IMR-90 (cell line): ENCODE data around the gene PNPLA1. TPM values are rescaled to one million over a fixed set of nuclear protein-coding genes. Genes with fewer than 3 reads are reported as not detected.

Experiments used
- ATAC-seq: fragments of 200-7000 bp; cut with Tn5 transposase; 2 replicates; pipeline ENCODE4 v1.9.1; 2020; ENCODE audit warnings: low read depth, mild to moderate bottlenecking, moderate library complexity
- BruUV-seq: library from RNA; stranded (reverse); fragments of 400-500 nt; replicated peaks from 2 replicates; lab custom pipeline; 2021; lab: Mats Ljungman, UMichigan
- CTCF ChIA-PET: fragments of 300-600 bp; formaldehyde crosslinking; extraction: SDS; loops from one replicate; lab custom pipeline; 2021; ENCODE audit warnings: antibody characterized with exemption; lab: Yijun Ruan, JAX
- POLR2A ChIA-PET: fragments of 300-600 bp; sonication (Branson Sonifier 250); formaldehyde crosslinking; loops from one replicate; lab custom pipeline; 2022; ENCODE audit warnings: antibody characterized with exemption; ENCODE audit not compliant: unreplicated experiment; lab: Charles Lee
- DNase-seq: peaks from one replicate; pipeline ENCODE4 v3.0.0; 2013
- H2AFZ ChIP-seq: replicated peaks from 2 replicates; pipeline ENCODE3; 2013; ENCODE audit warnings: low read length, mild to moderate bottlenecking; ENCODE audit not compliant: poor library complexity
- H2AK5ac ChIP-seq: 2 replicates; pipeline ENCODE4 v1.6.1; 2013; ENCODE audit warnings: low read depth, low read length, inconsistent platforms
- H2AK9ac ChIP-seq: replicated peaks from 2 replicates; pipeline ENCODE3; 2013; ENCODE audit warnings: mild to moderate bottlenecking, low read depth, low read length, moderate library complexity; ENCODE audit not compliant: poor library complexity
- H2BK120ac ChIP-seq: 2 replicates; pipeline ENCODE4 v1.6.1; 2013; ENCODE audit warnings: low read depth, low read length, inconsistent platforms
- H2BK15ac ChIP-seq: 3 replicates; pipeline ENCODE4 v1.6.1; 2013; ENCODE audit warnings: low read depth, low read length, inconsistent platforms
- H2BK20ac ChIP-seq: 2 replicates; pipeline ENCODE4 v1.6.1; 2013; ENCODE audit warnings: low read depth, mild to moderate bottlenecking, inconsistent platforms, low read length, moderate library complexity
- H2BK5ac ChIP-seq: 2 replicates; pipeline ENCODE4 v1.6.1; 2013; ENCODE audit warnings: mild to moderate bottlenecking, low read depth, low read length, inconsistent platforms; ENCODE audit not compliant: poor library complexity, severe bottlenecking
- H3K14ac ChIP-seq: replicated peaks from 2 replicates; pipeline ENCODE4 v1.6.1; 2013; ENCODE audit warnings: low read depth, low read length, inconsistent platforms
- H3K18ac ChIP-seq: 2 replicates; pipeline ENCODE4 v1.6.1; 2013; ENCODE audit warnings: low read depth, low read length, control low read depth
- H3K23ac ChIP-seq: 2 replicates; pipeline ENCODE4 v1.6.1; 2013; ENCODE audit warnings: low read depth, low read length, inconsistent platforms
- H3K27ac ChIP-seq: 2 replicates; pipeline ENCODE4 v1.5.1; 2013; ENCODE audit warnings: mild to moderate bottlenecking, control low read depth, low read length; ENCODE audit not compliant: insufficient read depth
- H3K27me3 ChIP-seq: 2 replicates; pipeline ENCODE4 v1.6.1; 2013; ENCODE audit warnings: low read length; ENCODE audit not compliant: control insufficient read depth, insufficient read depth
- H3K36me3 ChIP-seq: 2 replicates; pipeline ENCODE4 v1.6.1; 2013; ENCODE audit warnings: low read length, mixed read lengths; ENCODE audit not compliant: control insufficient read depth, insufficient read depth
- H3K4ac ChIP-seq: 2 replicates; pipeline ENCODE4 v1.6.1; 2013; ENCODE audit warnings: low read depth, low read length, inconsistent platforms
- H3K4me1 ChIP-seq: 2 replicates; pipeline ENCODE4 v1.6.1; 2013; ENCODE audit warnings: low read length, mixed read lengths; ENCODE audit not compliant: control insufficient read depth, insufficient read depth
- H3K4me2 ChIP-seq: 2 replicates; pipeline ENCODE4 v1.6.1; 2013; ENCODE audit warnings: low read depth, mild to moderate bottlenecking, control low read depth, low read length, moderate library complexity
- H3K4me3 ChIP-seq: 2 replicates; pipeline ENCODE4 v1.5.1; 2013; ENCODE audit warnings: low read depth, mild to moderate bottlenecking, control low read depth, low read length, moderate library complexity; ENCODE audit not compliant: insufficient read depth
- H3K56ac ChIP-seq: 2 replicates; pipeline ENCODE4 v1.6.1; 2013; ENCODE audit warnings: low read length, inconsistent platforms; ENCODE audit not compliant: insufficient read depth; ENCODE audit errors: extremely low read depth
- H3K79me1 ChIP-seq, 2 experiments: 2 replicates each; pipeline ENCODE4 v1.6.1; 2013; ENCODE audit warnings: low read length in 2 of 2, inconsistent platforms in 1 of 2, low read depth in 1 of 2
- H3K9ac ChIP-seq: 2 replicates; pipeline ENCODE4 v1.6.1; 2013; ENCODE audit warnings: low read depth, low read length, control low read depth
- H3K9me1 ChIP-seq: 2 replicates; pipeline ENCODE4 v1.6.1; 2013; ENCODE audit warnings: low read length, inconsistent platforms; ENCODE audit not compliant: insufficient read depth
- H3K9me3 ChIP-seq: 2 replicates; pipeline ENCODE4 v1.6.1; 2013; ENCODE audit warnings: low read length; ENCODE audit not compliant: control insufficient read depth, insufficient read depth
- H4K20me1 ChIP-seq: 2 replicates; pipeline ENCODE4 v1.6.1; 2013; ENCODE audit warnings: low read length, inconsistent platforms; ENCODE audit not compliant: insufficient read depth
- H4K5ac ChIP-seq: 2 replicates; pipeline ENCODE4 v1.6.1; 2013; ENCODE audit warnings: mild to moderate bottlenecking, low read depth, low read length, control low read depth
- H4K8ac ChIP-seq, 2 experiments: 2 replicates each; pipeline ENCODE4 v1.6.1; 2013; ENCODE audit warnings: low read depth in 2 of 2, low read length in 2 of 2, control low read depth in 1 of 2, inconsistent platforms in 1 of 2
- H4K91ac ChIP-seq: 2 replicates; pipeline ENCODE4 v1.6.1; 2013; ENCODE audit warnings: low read depth, low read length, inconsistent platforms; ENCODE audit not compliant: insufficient read depth
- RCOR1 ChIP-seq: IDR thresholded peaks from 2 replicates; pipeline ENCODE4 v1.6.1; 2012; ENCODE audit warnings: mild to moderate bottlenecking, low read length, improper control_type of control experiment; ENCODE audit not compliant: insufficient replicate concordance
- RFX5 ChIP-seq: IDR thresholded peaks from 2 replicates; pipeline ENCODE4 v1.8.0; 2012; ENCODE audit warnings: low read depth, mild to moderate bottlenecking, low read length, moderate library complexity
- WGBS, 2 experiments: methylation state at CpG; one replicate each; pipeline versions ENCODE4 v1.1.5 to v1.1.7; 2013; ENCODE audit warnings: missing lambda C conversion rate in 2 of 2; ENCODE audit not compliant: insufficient read length in 1 of 2; ENCODE audit errors: extremely low coverage in 2 of 2; 5-methylcytosine and 5-hydroxymethylcytosine counted together
- dilution Hi-C: fragments of 300-500 bp; cut with HindIII; formaldehyde crosslinking; loops from one replicate; pipeline ENCODE4 v1.14.3; 2018; ENCODE audit warnings: low sequenced_read_pairs; ENCODE audit not compliant: unreplicated experiment
- in situ Hi-C: fragments of 300-500 bp; cut with MboI; formaldehyde crosslinking; loops from 3 replicates; pipeline ENCODE4 v1.14.3; 2019; ENCODE audit warnings: low sequenced_read_pairs, inconsistent platforms, mixed read lengths
- intact Hi-C: fragments of 100-400 bp; cut with micrococcal nuclease; formaldehyde crosslinking; loops from 2 replicates; pipeline ENCODE4 v1.10.0; 2022
- polyA plus RNA-seq, 3 experiments: library from polyadenylated mRNA; depleted of rRNA; stranded (reverse); fragments of >200 nt; gene quantifications; 2 replicates each; pipeline ENCODE4 v1.2.3, GENCODE V29; 2012; ENCODE audit warnings: low replicate concordance in 1 of 3
- total RNA-seq: library from RNA; depleted of rRNA; stranded (reverse); fragments of >200 nt; gene quantifications from 2 replicates; pipeline ENCODE4 v1.2.3, GENCODE V29; 2012

The PNPLA1 gene
- total and polyA plus RNA-seq, 2 of the 4 experiments (the other 2 are of a cell fraction), result not detected

DNA sequence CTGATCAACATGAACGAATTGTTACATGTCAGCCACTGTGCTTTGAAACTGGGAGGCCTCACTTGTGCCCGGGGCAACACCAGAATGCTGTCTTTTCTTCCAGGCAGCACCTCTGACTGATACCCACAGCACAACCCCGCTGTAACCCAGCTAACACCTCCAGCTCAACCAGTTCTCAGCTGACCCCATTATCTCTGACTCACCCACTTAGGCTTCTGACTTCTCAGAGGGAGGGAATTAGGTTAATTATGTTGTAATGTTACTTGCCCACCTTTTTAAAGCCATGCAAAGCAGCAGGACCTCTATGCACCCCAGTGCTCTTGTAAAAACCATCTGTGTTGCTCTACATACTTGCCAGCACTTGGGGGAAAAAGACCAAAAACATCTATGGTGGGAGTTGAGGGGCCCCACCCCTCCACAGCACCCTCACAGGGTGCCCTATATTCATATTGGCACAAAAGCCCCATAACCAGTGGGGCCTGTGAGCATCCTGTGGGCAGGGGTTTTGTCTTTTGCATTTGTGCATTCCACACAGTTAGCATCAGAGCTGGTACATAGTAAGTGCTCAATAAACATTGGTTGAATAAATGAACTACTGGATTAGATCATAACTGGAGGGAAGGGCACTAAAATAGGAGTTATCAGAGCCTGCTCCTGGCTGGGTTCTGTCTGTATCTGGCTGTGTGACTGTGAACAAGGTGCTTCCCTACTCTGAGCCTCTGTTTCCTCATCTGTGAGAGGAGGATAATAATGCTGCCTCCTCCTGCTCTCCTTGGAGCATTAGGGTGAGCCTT lies 44.6 kb downstream of the PNPLA1 start:
- H2AK5ac ChIP-seq, result no peak overlapping the region
- ChIA-PET POLR2A (interaction anchor here (0.7 kb wide), 1 partner anchor 308 kb away, joined by 3 read pairs; no protein-coding TSS in a partner anchor), CTCF (interaction anchor here (0.6 to 0.9 kb wide), 3 partner anchors 11 to 337 kb away, joined by 3 read pairs; no protein-coding TSS in a partner anchor)
- H3K23ac ChIP-seq, result no peak overlapping the region
- 20% methylated on average over 2 of the region's 3 CpGs; no CpG with 5 or more reads in 1 of the 2 experiments for WGBS, 2 experiments
- no peak overlapping the region for H4K5ac ChIP-seq
- intact Hi-C loops (no loop called here), dilution Hi-C loops (no loop called here), in situ Hi-C loops (no loop called here)
- no peak overlapping the region for H2BK5ac ChIP-seq
- H3K4ac ChIP-seq, result no peak overlapping the region
- no peak overlapping the region for H2BK120ac ChIP-seq
- TF ChIP-seq RFX5, result no peak
- no peak for TF ChIP-seq RCOR1
- H3K27ac ChIP-seq, result no peak overlapping the region
- peaks cover 3% of the 10 kb centered on the region for H3K9me3 ChIP-seq
- ATAC-seq (peak; percentile 17; the same call in 1 of the 2 replicates), DNase-seq (no peak)
- no peaks in the 10 kb centered on the region for H3K4me1 ChIP-seq
- H3K9ac ChIP-seq, result no peak overlapping the region
- no peaks in the 10 kb centered on the region for H3K9me1 ChIP-seq
- no TSS peak for BruUV-seq
- H2AK9ac ChIP-seq, result no peak overlapping the region
- H3K79me1 ChIP-seq, result no peaks in the 10 kb centered on the region
- H3K14ac ChIP-seq, result no peak overlapping the region
- no peak overlapping the region for H3K56ac ChIP-seq
- H4K20me1 ChIP-seq, result no peaks in the 10 kb centered on the region; the same call in 1 of the 2 replicates
- H3K4me3 ChIP-seq, result no peak overlapping the region
- no peak overlapping the region for H4K91ac ChIP-seq
- H2BK20ac ChIP-seq, result no peak overlapping the region
- no peak overlapping the region for H3K4me2 ChIP-seq
- no peak overlapping the region for H3K18ac ChIP-seq
- no peak overlapping the region for H2BK15ac ChIP-seq
- no peaks in the 10 kb centered on the region for H3K36me3 ChIP-seq
- H2AFZ ChIP-seq, result no peak overlapping the region
- peaks cover 80% of the 10 kb centered on the region for H3K27me3 ChIP-seq
- no peak overlapping the region for H4K8ac ChIP-seq
